Spleen (tissue), 11 donors: ENCODE measurements around the gene MED12L. TPM values are rescaled to one million over a fixed set of nuclear protein-coding genes. Genes with fewer than 3 reads are reported as not detected.

Experiments used
- DNase-seq: peaks from one replicate; pipeline ENCODE4 v3.0.0-alpha.2; 2020
- H3K27ac ChIP-seq, 8 donors: fragments of 200-600 bp; sonication (generic) in 7 of 8; 1 replicate in 4 of 8; 2 replicates in 4 of 8; pipeline versions ENCODE4 v1.5.0 to v1.8.0; 2016 to 2021; ENCODE audit warnings: inconsistent platforms in 4 of 8, mild to moderate bottlenecking in 4 of 8, moderate library complexity in 1 of 8
- H3K27me3 ChIP-seq, 7 donors: fragments of 200-600 bp; sonication (generic) in 6 of 7; replicated peaks in 1 of 7; 1 replicate in 4 of 7; 2 replicates in 3 of 7; pipeline versions ENCODE4 v1.5.0 to v1.8.0; 2016 to 2021; ENCODE audit warnings: inconsistent platforms in 3 of 7, mild to moderate bottlenecking in 1 of 7
- H3K36me3 ChIP-seq, 6 donors: fragments of 200-600 bp; sonication (generic) in 5 of 6; 1 replicate in 4 of 6; 2 replicates in 2 of 6; pipeline versions ENCODE4 v1.5.0 to v1.8.0; 2016 to 2021; ENCODE audit warnings: inconsistent platforms in 2 of 6
- H3K4me1 ChIP-seq, 6 donors: fragments of 200-600 bp; sonication (generic) in 5 of 6; 1 replicate in 3 of 6; 2 replicates in 3 of 6; pipeline versions ENCODE4 v1.5.0 to v1.8.0; 2016 to 2021; ENCODE audit warnings: inconsistent platforms in 3 of 6
- H3K4me3 ChIP-seq, 8 donors: fragments of 200-600 bp; sonication (generic) in 7 of 8; 1 replicate in 4 of 8; 2 replicates in 4 of 8; pipeline versions ENCODE4 v1.5.0 to v1.8.0; 2016 to 2021; ENCODE audit warnings: inconsistent platforms in 4 of 8, mild to moderate bottlenecking in 4 of 8, moderate library complexity in 2 of 8
- H3K9me3 ChIP-seq, 8 donors: fragments of 200-600 bp; sonication (generic) in 7 of 8; 1 replicate in 4 of 8; 2 replicates in 4 of 8; pipeline versions ENCODE4 v1.5.0 to v1.8.0; 2016 to 2021; ENCODE audit warnings: inconsistent platforms in 4 of 8
- POLR2A ChIP-seq, 3 donors: fragments of 450-650 bp; IDR thresholded peaks; one replicate each; pipeline ENCODE4 v1.5.1; 2017; ENCODE audit warnings: antibody characterized with exemption in 3 of 3, mild to moderate bottlenecking in 1 of 3
- POLR2AphosphoS5 ChIP-seq, 3 donors: sonication (generic); formaldehyde crosslinking; IDR thresholded peaks; one replicate each; pipeline ENCODE4 v1.5.1; 2017; ENCODE audit warnings: antibody characterized with exemption in 3 of 3
- WGBS, 5 donors: extraction: QIAGEN DNeasy Blood & Tissue Kit in 3 of 5; methylation state at CpG; one replicate each; pipeline versions ENCODE4 v1.1.5 to v1.1.7; 2013 to 2018; 5-methylcytosine and 5-hydroxymethylcytosine counted together
- intact Hi-C: fragments of 100-400 bp; cut with DNase I; formaldehyde crosslinking; loops from one replicate; pipeline ENCODE4 v1.15.0; 2023; ENCODE audit warnings: low total_unique reads
- polyA plus RNA-seq, 3 donors: library from polyadenylated mRNA; stranded (reverse); fragments of 200-250 nt; gene quantifications; one replicate each; pipeline ENCODE4 v1.2.1, GENCODE V29; 2013
- total RNA-seq, 7 donors: library from RNA; depleted of rRNA in 3 of 7; stranded (reverse); fragments of >200 nt in 3 of 7; fragmentation: NEBNext Ultra II Directional in 4 of 7; extraction: Animal tissue kit (Norgen Biotek cat#: 25700) in 4 of 7; gene quantifications; one replicate each; pipeline versions ENCODE4 v1.1.0 to v1.2.1, GENCODE V29; 2016 to 2021
- TF ChIP-seq, protein P1 (sequence below), 11 experiments: fragments of 200-600 bp in 7 of 11; fragments of 450-650 bp in 4 of 11; sonication (generic) in 4 of 11; IDR thresholded peaks in 8 of 11; conservative IDR thresholded peaks in 3 of 11; 1 replicate in 7 of 11; 2 replicates in 4 of 11; pipeline versions ENCODE4 v1.4.0 to v1.8.0; 2016 to 2021; ENCODE audit warnings: antibody characterized with exemption in 11 of 11, inconsistent platforms in 4 of 11, mild to moderate bottlenecking in 1 of 11
- donor health status: healthy with polysubstance abuse.
- donor health status: DM: no; HTN: no; CAD: no; lungs with moderate emphysema.
- donor health status: DM: no; HTN: no; CAD: no.
- donor health status: Bipolar disorder and iron deficiency.
- donor health status: healthy.
- donor health status: DM: no; HTN: no; CAD: no.
- donor health status: DM: yes; HTN: yes; CAD: no.

Gene MED12L
- total and polyA plus RNA-seq, 10 donors, result 0.02 to 4.5 (median 1.5) TPM

- no peak for DNase-seq
- Histone ChIP-seq H3K9me3 (no peaks in the 10 kb centered on the region), H3K36me3 (no peaks in the 10 kb centered on the region), H3K4me3 (no peak overlapping the region), H3K4me1 (peaks cover 0 to 8% (median 6%) of the 10 kb centered on the region in 6 donors), H3K27me3 (peaks cover 0 to 34% (median 9%) of the 10 kb centered on the region in 7 donors), H3K27ac (no peak overlapping the region)
- 84 to 94% (median 89%) methylated on average over 6 of the region's 6 CpGs for WGBS, 5 donors
- TF ChIP-seq POLR2A (IDR thresholded peaks at IDR 0.05) (no peak), POLR2AphosphoS5 (IDR thresholded peaks at IDR 0.05) (no peak)
- TF ChIP-seq, protein P1, sequence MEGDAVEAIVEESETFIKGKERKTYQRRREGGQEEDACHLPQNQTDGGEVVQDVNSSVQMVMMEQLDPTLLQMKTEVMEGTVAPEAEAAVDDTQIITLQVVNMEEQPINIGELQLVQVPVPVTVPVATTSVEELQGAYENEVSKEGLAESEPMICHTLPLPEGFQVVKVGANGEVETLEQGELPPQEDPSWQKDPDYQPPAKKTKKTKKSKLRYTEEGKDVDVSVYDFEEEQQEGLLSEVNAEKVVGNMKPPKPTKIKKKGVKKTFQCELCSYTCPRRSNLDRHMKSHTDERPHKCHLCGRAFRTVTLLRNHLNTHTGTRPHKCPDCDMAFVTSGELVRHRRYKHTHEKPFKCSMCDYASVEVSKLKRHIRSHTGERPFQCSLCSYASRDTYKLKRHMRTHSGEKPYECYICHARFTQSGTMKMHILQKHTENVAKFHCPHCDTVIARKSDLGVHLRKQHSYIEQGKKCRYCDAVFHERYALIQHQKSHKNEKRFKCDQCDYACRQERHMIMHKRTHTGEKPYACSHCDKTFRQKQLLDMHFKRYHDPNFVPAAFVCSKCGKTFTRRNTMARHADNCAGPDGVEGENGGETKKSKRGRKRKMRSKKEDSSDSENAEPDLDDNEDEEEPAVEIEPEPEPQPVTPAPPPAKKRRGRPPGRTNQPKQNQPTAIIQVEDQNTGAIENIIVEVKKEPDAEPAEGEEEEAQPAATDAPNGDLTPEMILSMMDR (IDR thresholded peaks at IDR 0.05 in 8 of 11, conservative IDR thresholded peaks at IDR 0.05 in 3 of 11), result no peak
- intact Hi-C loops, result no loop called here
Observed at GRCh38 chr3:151462278-151462780, 376.9 kb downstream of the MED12L start.

- 47 to 98% (median 84%) methylated on average over 1 of the region's 1 CpG for WGBS, 5 donors
- no peak for DNase-seq
- TF ChIP-seq POLR2AphosphoS5 (IDR thresholded peaks at IDR 0.05) (no peak), POLR2A (IDR thresholded peaks at IDR 0.05) (no peak)
- TF ChIP-seq, protein P1 (IDR thresholded peaks at IDR 0.05 in 8 of 11, conservative IDR thresholded peaks at IDR 0.05 in 3 of 11), result no peak
- H3K27ac ChIP-seq, result no peak overlapping the region
- H3K4me1 ChIP-seq, result peaks cover 0 to 9% (median 6%) of the 10 kb centered on the region in 6 donors
- no peak overlapping the region for H3K4me3 ChIP-seq
- no peaks in the 10 kb centered on the region for H3K9me3 ChIP-seq
- H3K27me3 ChIP-seq, result peaks cover 0 to 34% (median 9%) of the 10 kb centered on the region in 7 donors
- intact Hi-C loops, result no loop called here
- H3K36me3 ChIP-seq, result no peaks in the 10 kb centered on the region
Observed at GRCh38 chr3:151462991-151463390, 377.5 kb downstream of the MED12L start.

GRCh38 chr3:151467069-151467468 is 381.6 kb downstream of the MED12L start:
- no peak overlapping the region for H3K27ac ChIP-seq
- DNase-seq, result no peak
- H3K36me3 ChIP-seq, result no peaks in the 10 kb centered on the region
- peaks cover 0 to 7% (median 0%) of the 10 kb centered on the region in 7 donors for H3K27me3 ChIP-seq
- no peak overlapping the region for H3K4me3 ChIP-seq
- intact Hi-C loops, result no loop called here
- TF ChIP-seq, protein P1 (IDR thresholded peaks at IDR 0.05 in 8 of 11, conservative IDR thresholded peaks at IDR 0.05 in 3 of 11), result no peak
- no peak for TF ChIP-seq POLR2A (IDR thresholded peaks at IDR 0.05)
- TF ChIP-seq POLR2AphosphoS5 (IDR thresholded peaks at IDR 0.05), result no peak
- peaks cover 0 to 3% (median 0%) of the 10 kb centered on the region in 6 donors for H3K4me1 ChIP-seq
- WGBS, 5 donors, result 64 to 77% (median 73%) methylated on average over 1 of the region's 1 CpG
- H3K9me3 ChIP-seq, result no peaks in the 10 kb centered on the region

DNA sequence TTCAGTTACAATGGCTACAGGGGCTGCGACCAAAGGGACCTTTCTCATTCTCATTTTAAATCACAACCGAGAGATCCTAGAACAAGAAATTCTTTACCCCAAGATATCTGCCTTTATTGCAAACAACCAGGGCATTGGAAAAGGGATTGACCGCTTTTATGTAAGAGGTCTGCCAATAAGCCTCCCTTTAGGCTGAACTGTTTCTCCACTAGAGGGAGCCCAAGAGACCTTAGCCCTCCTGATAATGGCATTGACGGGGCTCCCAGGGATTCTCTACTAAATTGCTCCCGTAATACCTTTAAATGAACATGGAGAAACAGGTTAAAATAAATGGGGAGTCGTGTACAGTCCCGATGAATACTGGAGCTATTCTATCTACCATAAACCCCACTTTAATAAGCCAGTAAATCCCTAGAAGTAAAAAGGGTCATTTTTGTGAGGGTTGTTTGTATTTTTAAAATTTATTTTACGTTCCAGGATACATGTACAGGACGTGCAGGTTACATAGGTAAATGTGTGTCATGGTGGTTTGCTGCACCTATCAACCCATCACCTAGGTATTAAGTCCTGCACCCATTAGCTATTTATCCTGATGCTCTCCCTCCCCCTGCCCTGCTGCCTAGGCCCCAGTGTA is 382.9 kb downstream of the MED12L start:
- intact Hi-C loops, result no loop called here
- TF ChIP-seq POLR2AphosphoS5 (IDR thresholded peaks at IDR 0.05), result no peak
- TF ChIP-seq, protein P1 (IDR thresholded peaks at IDR 0.05 in 8 of 11, conservative IDR thresholded peaks at IDR 0.05 in 3 of 11), result peak; percentile 20 to 82 (median 65)
- TF ChIP-seq POLR2A (IDR thresholded peaks at IDR 0.05), result no peak

More for the DNA sequence above, 382.9 kb downstream of the MED12L start:
- no peak for DNase-seq
- Histone ChIP-seq H3K9me3 (no peaks in the 10 kb centered on the region), H3K27me3 (no peaks in the 10 kb centered on the region), H3K4me3 (no peak overlapping the region), H3K36me3 (no peaks in the 10 kb centered on the region), H3K27ac (no peak overlapping the region), H3K4me1 (peaks cover 0 to 3% (median 0%) of the 10 kb centered on the region in 6 donors)
- 52 to 65% (median 57%) methylated on average over 9 of the region's 9 CpGs for WGBS, 5 donors
